H9 (cell line): ENCODE data around the gene SMARCD2. TPM values are rescaled to one million over a fixed set of nuclear protein-coding genes. Genes with fewer than 3 reads are reported as not detected.
"Not testable (repeated sequence)": the region's sequence is repeated elsewhere in the genome, so short reads cannot be mapped to it uniquely, and the experiment has no call there.

Experiments used
- DNase-seq: peaks from one replicate; pipeline ENCODE4 v3.0.0-alpha.2; 2017
- H2AFZ ChIP-seq: one replicate; pipeline ENCODE4 v1.6.1; 2013; ENCODE audit warnings: mild to moderate bottlenecking, low read length, control low read depth, moderate library complexity
- H2AK5ac ChIP-seq: 2 replicates; pipeline ENCODE4 v1.6.1; 2013; ENCODE audit warnings: low read length, control low read depth, mixed read lengths; ENCODE audit not compliant: insufficient read length
- H2BK120ac ChIP-seq: one replicate; pipeline ENCODE4 v1.6.1; 2013; ENCODE audit warnings: low read depth, mild to moderate bottlenecking, low read length, control low read depth, inconsistent platforms; ENCODE audit not compliant: poor library complexity, severe bottlenecking
- H2BK12ac ChIP-seq: 2 replicates; pipeline ENCODE4 v1.6.1; 2013; ENCODE audit warnings: low read length, control low read depth, mixed read lengths, low read depth; ENCODE audit not compliant: insufficient read length
- H2BK15ac ChIP-seq: 2 replicates; pipeline ENCODE4 v1.6.1; 2013; ENCODE audit warnings: low read depth, low read length, control low read depth
- H2BK20ac ChIP-seq: one replicate; pipeline ENCODE4 v1.6.1; 2013; ENCODE audit warnings: low read depth, mild to moderate bottlenecking, low read length, control low read depth, inconsistent platforms; ENCODE audit not compliant: poor library complexity, severe bottlenecking
- H2BK5ac ChIP-seq: 2 replicates; pipeline ENCODE4 v1.6.1; 2013; ENCODE audit warnings: low read length, control low read depth, mixed read lengths; ENCODE audit not compliant: insufficient read length
- H3K14ac ChIP-seq: 2 replicates; pipeline ENCODE4 v1.6.1; 2013; ENCODE audit warnings: low read length, control low read depth; ENCODE audit not compliant: insufficient read depth
- H3K18ac ChIP-seq: 2 replicates; pipeline ENCODE4 v1.6.1; 2013; ENCODE audit warnings: low read depth, mild to moderate bottlenecking, mixed read lengths, low read length, control low read depth; ENCODE audit not compliant: insufficient read length
- H3K23ac ChIP-seq: 2 replicates; pipeline ENCODE4 v1.6.1; 2013; ENCODE audit warnings: low read length, control low read depth, mixed read lengths, low read depth; ENCODE audit not compliant: insufficient read length
- H3K23me2 ChIP-seq: 2 replicates; pipeline ENCODE4 v1.6.1; 2013; ENCODE audit warnings: low read depth, mild to moderate bottlenecking, mixed read lengths, low read length, control low read depth; ENCODE audit not compliant: insufficient read length, poor library complexity, severe bottlenecking
- H3K27ac ChIP-seq: 2 replicates; pipeline ENCODE4 v1.5.1; 2013; ENCODE audit warnings: low read length, control low read depth, mixed read lengths, low read depth; ENCODE audit not compliant: insufficient read length
- H3K27me3 ChIP-seq: 2 replicates; pipeline ENCODE4 v1.6.1; 2013; ENCODE audit warnings: low read length, control low read depth, inconsistent platforms; ENCODE audit not compliant: insufficient read depth
- H3K4ac ChIP-seq: 2 replicates; pipeline ENCODE4 v1.6.1; 2013; ENCODE audit warnings: low read depth, mild to moderate bottlenecking, control low read depth, inconsistent platforms, low read length, moderate library complexity
- H3K4me1 ChIP-seq: 2 replicates; pipeline ENCODE4 v1.6.1; 2013; ENCODE audit warnings: low read length, control low read depth, inconsistent platforms; ENCODE audit not compliant: insufficient read depth
- H3K4me2 ChIP-seq: 2 replicates; pipeline ENCODE4 v1.6.1; 2013; ENCODE audit warnings: low read length, control low read depth, mixed read lengths; ENCODE audit not compliant: insufficient read length, insufficient read depth
- H3K56ac ChIP-seq: 2 replicates; pipeline ENCODE4 v1.6.1; 2013; ENCODE audit warnings: low read depth, mild to moderate bottlenecking, mixed read lengths, low read length, control low read depth; ENCODE audit not compliant: insufficient read length
- H3K79me1 ChIP-seq: 2 replicates; pipeline ENCODE4 v1.6.1; 2013; ENCODE audit warnings: low read depth, mild to moderate bottlenecking, moderate library complexity, low read length, control low read depth, inconsistent platforms; ENCODE audit not compliant: insufficient read depth, poor library complexity, severe bottlenecking
- H3K79me2 ChIP-seq: 2 replicates; pipeline ENCODE4 v1.6.1; 2013; ENCODE audit warnings: low read length, control low read depth, inconsistent platforms; ENCODE audit not compliant: insufficient read depth
- H3K9ac ChIP-seq: 2 replicates; pipeline ENCODE4 v1.6.1; 2013; ENCODE audit warnings: low read length, control low read depth, mixed read lengths; ENCODE audit not compliant: insufficient read length; ENCODE audit errors: extremely low read depth
- H3K9me3 ChIP-seq: one replicate; pipeline ENCODE4 v1.6.1; 2013; ENCODE audit warnings: low read depth, low read length, inconsistent platforms; ENCODE audit not compliant: control insufficient read depth
- H3T11ph ChIP-seq: one replicate; pipeline ENCODE4 v1.6.1; 2013; ENCODE audit warnings: mild to moderate bottlenecking, low read length, control low read depth, inconsistent platforms
- H4K20me1 ChIP-seq: one replicate; pipeline ENCODE4 v1.6.1; 2013; ENCODE audit not compliant: control insufficient read depth, insufficient read length, insufficient read depth
- H4K5ac ChIP-seq: 2 replicates; pipeline ENCODE4 v1.6.1; 2013; ENCODE audit warnings: low read depth, mild to moderate bottlenecking, mixed read lengths, low read length, control low read depth; ENCODE audit not compliant: insufficient read length
- H4K8ac ChIP-seq: replicated peaks from 2 replicates; pipeline ENCODE4 v1.6.1; 2013; ENCODE audit warnings: low read length, control low read depth, mixed read lengths, low read depth; ENCODE audit not compliant: insufficient read length
- H4K91ac ChIP-seq: 2 replicates; pipeline ENCODE4 v1.6.1; 2013; ENCODE audit warnings: low read depth, mild to moderate bottlenecking, moderate library complexity, mixed read lengths, low read length, control low read depth; ENCODE audit not compliant: insufficient read length
- H3K27ac Mint-ChIP-seq, 3 experiments: 2 replicates in 2 of 3; 3 replicates in 1 of 3; pipeline ENCODE4 v1.8.0; 2020 to 2021; ENCODE audit warnings: mixed read lengths in 3 of 3, mild to moderate bottlenecking in 1 of 3, moderate library complexity in 1 of 3
- H3K27me3 Mint-ChIP-seq: 2 replicates; pipeline ENCODE4 v1.8.0; 2021; ENCODE audit warnings: low read depth, mild to moderate bottlenecking, moderate library complexity, mixed read lengths
- H3K36me3 Mint-ChIP-seq, 3 experiments: 2 replicates in 2 of 3; 3 replicates in 1 of 3; pipeline ENCODE4 v1.8.0; 2020 to 2021; ENCODE audit warnings: low read depth in 3 of 3, mixed read lengths in 3 of 3; ENCODE audit not compliant: insufficient read depth in 1 of 3
- H3K4me1 Mint-ChIP-seq, 2 experiments: 2 replicates each; pipeline ENCODE4 v1.8.0; 2020; ENCODE audit warnings: mixed read lengths in 2 of 2
- H3K4me3 Mint-ChIP-seq, 2 experiments: 2 replicates in 1 of 2; 3 replicates in 1 of 2; pipeline ENCODE4 v1.8.0; 2020 to 2021; ENCODE audit warnings: mild to moderate bottlenecking in 2 of 2, mixed read lengths in 2 of 2, moderate library complexity in 1 of 2
- H3K9me3 Mint-ChIP-seq, 2 experiments: 2 replicates in 1 of 2; 3 replicates in 1 of 2; pipeline ENCODE4 v1.8.0; 2020; ENCODE audit warnings: mild to moderate bottlenecking in 2 of 2, mixed read lengths in 2 of 2, moderate library complexity in 1 of 2
- WGBS: extraction: QIAGEN DNeasy Blood & Tissue Kit; methylation state at CpG from one replicate; pipeline ENCODE4 v1.1.7; 2013; ENCODE audit warnings: missing lambda C conversion rate, low lambda C conversion rate, mixed read lengths; ENCODE audit not compliant: insufficient read length; ENCODE audit errors: extremely low coverage; 5-methylcytosine and 5-hydroxymethylcytosine counted together
- total RNA-seq: library from RNA; stranded (reverse); gene quantifications from 2 replicates; pipeline ENCODE4 v1.2.1, GENCODE V29; 2021

The SMARCD2 gene
- total RNA-seq, 1 experiment from 2014 or later, result 68.9 TPM

- H4K91ac ChIP-seq, H3K79me2 ChIP-seq, H2BK5ac ChIP-seq, H3K18ac ChIP-seq, H3K79me1 ChIP-seq, H3K23me2 ChIP-seq, H4K8ac ChIP-seq, H3K36me3 Mint-ChIP-seq, H2BK12ac ChIP-seq, H3K27me3 Mint-ChIP-seq, H3K9me3 ChIP-seq, H3K4me1 Mint-ChIP-seq, H3K9ac ChIP-seq, H3K23ac ChIP-seq, DNase-seq, H2AFZ ChIP-seq, H3K27ac Mint-ChIP-seq, H4K5ac ChIP-seq, H3K14ac ChIP-seq, H3K4ac ChIP-seq, H3K9me3 Mint-ChIP-seq, H3K56ac ChIP-seq, H3K4me1 ChIP-seq, H3T11ph ChIP-seq, H2BK20ac ChIP-seq, H3K4me3 Mint-ChIP-seq, H2AK5ac ChIP-seq, H2BK15ac ChIP-seq, H3K27ac ChIP-seq, H4K20me1 ChIP-seq, H3K4me2 ChIP-seq, H3K27me3 ChIP-seq, H2BK120ac ChIP-seq: not testable (repeated sequence)
- WGBS, result no CpG with 5 or more reads among the region's 15 CpGs
These were observed 29.3 kb upstream of the SMARCD2 start for GRCh38 chr17:63871646-63872365.

DNA sequence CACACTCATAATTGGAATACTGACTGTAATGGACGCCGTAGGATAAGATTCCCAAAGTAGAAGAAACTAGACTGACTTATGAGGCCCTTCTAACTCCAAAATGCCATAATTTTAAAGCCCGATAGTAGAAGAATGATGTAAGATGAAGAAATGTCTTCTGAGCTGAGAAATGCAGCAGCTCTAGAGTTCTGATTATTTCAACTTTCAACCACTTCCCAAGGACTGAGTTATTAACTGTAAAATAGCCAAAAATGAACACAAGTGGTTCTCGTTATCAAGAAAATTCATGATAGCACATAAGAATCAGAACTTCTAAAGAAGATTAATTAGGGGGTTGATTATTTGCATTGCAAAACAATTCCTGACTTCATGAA, 27.8 kb upstream of the SMARCD2 start:
- not testable (repeated sequence) for H3K79me1 ChIP-seq

More for the DNA sequence above, 27.8 kb upstream of the SMARCD2 start:
- H3K4me2 ChIP-seq, H4K91ac ChIP-seq, H3K23ac ChIP-seq, H2BK20ac ChIP-seq, H3K4me1 Mint-ChIP-seq, H2BK12ac ChIP-seq, H3K27me3 Mint-ChIP-seq, H3K9me3 ChIP-seq, H3K23me2 ChIP-seq, H3K79me2 ChIP-seq, H3K18ac ChIP-seq, H3K27ac Mint-ChIP-seq, H3K9me3 Mint-ChIP-seq, H2AK5ac ChIP-seq, H3K4me3 Mint-ChIP-seq, H3K14ac ChIP-seq, H2BK5ac ChIP-seq, H3K27me3 ChIP-seq, H3K27ac ChIP-seq, H2BK120ac ChIP-seq, H2AFZ ChIP-seq, H4K20me1 ChIP-seq, H3K4me1 ChIP-seq, H3K36me3 Mint-ChIP-seq, DNase-seq, H3K9ac ChIP-seq, H3K56ac ChIP-seq, H4K8ac ChIP-seq, H4K5ac ChIP-seq, H3K4ac ChIP-seq, H2BK15ac ChIP-seq, H3T11ph ChIP-seq: not testable (repeated sequence)
- no CpG with 5 or more reads among the region's 4 CpGs for WGBS
